GM21447 (cell line): ENCODE data around the gene RHOD.

Experiments used
- ATAC-seq: cut with Tn5 transposase; IDR thresholded peaks from one replicate; pipeline ENCODE4 v1.9.1; 2021; ENCODE audit not compliant: unreplicated experiment

Gene RHOD

GRCh38 chr11:67113231-67113721 lies 56.6 kb downstream of the RHOD start:
- ATAC-seq, result peak; percentile 76

DNA sequence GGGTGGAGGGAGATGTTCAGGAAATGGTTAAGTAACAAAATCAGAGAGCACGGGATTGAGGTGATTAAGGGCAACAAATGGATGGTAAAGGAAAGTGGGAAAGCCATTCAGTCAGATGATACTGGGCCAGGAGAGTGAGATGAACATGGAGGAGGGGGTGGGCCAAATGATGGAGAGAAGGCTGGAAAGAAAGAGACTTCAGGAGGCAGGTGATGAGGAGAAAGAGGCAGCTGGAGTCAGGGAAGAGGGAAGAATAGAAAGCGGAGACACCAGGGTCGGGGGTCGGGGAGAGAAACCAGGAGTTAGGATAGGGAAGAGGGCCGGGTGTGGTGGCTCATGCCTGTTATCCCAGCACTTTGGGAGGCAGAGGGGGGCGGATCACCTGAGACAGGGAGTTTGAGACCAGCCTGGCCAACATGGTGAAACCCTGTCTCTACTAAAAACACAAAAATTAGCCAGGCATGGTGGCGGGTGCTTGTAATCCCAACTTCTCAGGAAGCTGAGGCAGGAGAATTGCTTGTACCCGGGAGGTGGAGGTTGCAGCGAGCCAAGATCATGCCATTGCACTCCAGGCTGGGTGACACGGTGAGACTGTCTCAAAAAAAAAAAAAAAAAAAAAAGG lies 57.7 kb downstream of the RHOD start:
- ATAC-seq, result no peak

DNA sequence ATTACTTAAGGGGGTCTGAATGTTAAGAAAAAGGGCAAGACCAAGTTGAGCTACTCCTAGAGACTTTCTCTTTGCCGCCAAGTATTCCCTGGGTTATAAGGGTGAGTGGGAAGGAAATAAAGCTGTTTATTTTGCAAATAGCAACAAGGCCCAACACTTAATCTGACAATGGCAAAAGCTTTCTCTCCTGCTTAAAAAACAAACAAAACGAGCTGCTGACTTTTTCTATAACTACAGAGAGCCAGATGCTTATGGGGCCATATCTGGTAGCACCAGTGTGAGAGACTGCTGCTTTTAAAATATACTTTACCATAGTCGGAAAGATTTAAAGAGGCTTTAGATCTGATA lies 60.1 kb downstream of the RHOD start:
- ATAC-seq, result no peak

GRCh38 chr11:67117176-67117575 lies 60.5 kb downstream of the RHOD start:
- no peak for ATAC-seq

GRCh38 chr11:67117672-67118180 lies 61.1 kb downstream of the RHOD start:
- no peak for ATAC-seq

GRCh38 chr11:67118181-67118766 lies 61.6 kb downstream of the RHOD start:
- ATAC-seq, result peak; percentile 2

DNA sequence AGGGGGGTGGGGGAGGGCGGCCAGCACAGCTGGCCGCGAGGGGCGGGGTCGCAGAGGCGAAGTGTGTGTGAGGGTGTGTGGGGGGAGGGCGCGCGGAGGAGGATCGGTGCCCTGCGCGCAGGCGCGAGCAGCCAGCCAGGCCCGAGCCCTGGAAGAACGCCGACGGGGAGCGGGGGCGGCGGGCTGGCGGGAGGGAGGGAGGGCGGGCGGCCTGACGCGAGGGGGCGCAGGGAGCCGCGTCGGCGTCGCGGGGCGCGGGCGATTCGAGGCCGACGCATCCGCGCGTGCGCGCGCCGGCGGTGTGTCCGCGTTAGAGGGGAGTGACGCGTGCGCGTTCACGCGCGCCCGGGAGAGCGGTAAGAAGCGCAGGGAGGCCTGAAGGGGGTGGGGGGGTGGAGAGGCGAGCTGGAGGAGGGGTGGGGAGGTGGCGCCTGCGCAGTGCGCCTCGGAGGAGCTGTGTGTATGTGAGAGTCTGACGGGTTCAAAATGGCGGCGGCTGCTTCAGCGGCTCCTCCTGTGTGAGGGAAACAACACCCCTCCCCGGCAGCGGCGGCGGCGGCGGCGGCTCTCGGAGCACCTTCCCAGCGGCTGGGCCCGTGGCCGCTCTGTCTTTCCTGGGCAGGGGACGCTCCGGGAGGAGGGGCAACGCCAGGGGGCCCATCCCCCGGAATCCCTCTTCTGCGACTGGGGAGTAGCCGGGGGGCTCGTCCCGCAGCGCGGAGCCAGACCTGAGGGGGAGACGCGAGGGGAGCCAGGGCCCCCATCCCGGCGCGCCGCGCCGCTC lies 62.3 kb downstream of the RHOD start, which contains the start of gene KDM2A:
Gene KDM2A, plus strand, starts transcription at position 463 of the 784 bp plus-strand sequence. CDS start 2,054 bp downstream, outside the sequence.
- ATAC-seq, result peak; percentile 58

GRCh38 chr11:67119585-67120391 lies 63.1 kb downstream of the RHOD start:
- ATAC-seq, result peak; percentile 13

DNA sequence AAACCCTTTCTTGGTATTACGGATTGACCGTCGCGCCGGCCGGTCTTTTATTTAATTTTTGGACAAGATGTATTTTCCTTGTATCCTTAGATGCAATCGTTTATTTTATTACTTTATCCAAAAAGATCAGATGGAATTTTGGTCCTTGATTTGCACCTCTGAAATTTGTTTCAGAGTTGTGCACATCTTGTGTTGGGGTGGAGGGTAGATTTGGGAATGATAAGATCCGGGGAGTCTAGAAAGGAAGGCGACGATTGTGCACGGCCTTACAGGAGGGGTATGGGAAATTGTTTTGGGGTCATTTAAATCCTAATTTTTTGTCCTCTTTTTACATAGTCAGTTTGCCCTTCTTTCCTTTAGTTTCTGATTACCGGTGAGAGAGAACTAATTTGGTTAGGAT lies 63.8 kb downstream of the RHOD start:
- no peak for ATAC-seq

DNA sequence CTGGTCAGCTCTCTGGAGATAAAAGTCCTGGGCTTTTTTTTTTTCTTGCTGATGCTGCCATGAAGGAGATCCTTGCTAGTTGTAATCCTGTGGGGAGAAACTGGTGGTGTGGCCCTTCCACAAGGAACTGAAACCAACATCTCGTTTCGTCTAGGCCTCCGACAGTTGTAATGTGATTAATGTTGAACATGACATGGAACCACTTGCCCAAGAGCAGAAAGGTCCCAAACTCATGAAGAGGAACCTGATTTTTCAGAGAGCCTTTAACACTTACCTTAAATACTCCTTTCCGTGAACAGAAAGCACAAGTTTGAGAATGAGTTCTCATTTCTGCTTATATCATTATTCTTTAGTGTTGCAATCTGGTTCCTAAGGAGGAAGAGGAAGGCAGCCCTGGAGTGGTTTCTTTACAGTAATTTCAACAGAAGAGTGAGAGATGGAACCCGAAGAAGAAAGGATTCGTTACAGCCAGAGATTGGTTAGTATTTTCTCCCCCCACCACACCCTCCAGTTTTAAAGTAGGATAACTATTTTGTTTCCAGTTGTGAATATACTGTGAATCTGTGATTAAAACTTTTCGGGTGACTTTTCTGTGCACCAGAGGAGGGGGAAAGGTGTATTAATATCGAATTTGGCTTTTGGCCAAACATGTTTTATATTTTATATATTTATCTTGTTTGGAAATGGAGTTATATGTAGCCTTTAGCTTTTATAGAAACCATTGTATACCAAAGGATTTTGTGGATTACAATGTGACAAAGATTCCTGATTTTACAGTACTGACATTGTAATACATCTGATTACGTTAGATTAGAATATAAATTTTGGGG lies 64.4 kb downstream of the RHOD start:
- no peak for ATAC-seq
